AG09309 (cell line): ENCODE measurements around the gene LMX1A.

Source experiments
- DNase-seq: peaks from one replicate; pipeline ENCODE4 v3.0.0-alpha.2; 2010; ENCODE audit warnings: low read depth
- H3K4me3 ChIP-seq: 2 replicates; pipeline ENCODE4 v1.5.1; 2011; ENCODE audit warnings: mild to moderate bottlenecking, low read depth, low read length, moderate library complexity; ENCODE audit not compliant: control insufficient read depth
- CTCF ChIP-seq: IDR thresholded peaks from 2 replicates; pipeline ENCODE4 v1.5.1; 2011; ENCODE audit warnings: mild to moderate bottlenecking, low read depth, low read length, inconsistent platforms; ENCODE audit not compliant: insufficient read depth, control insufficient read depth; ENCODE audit errors: missing control alignments

LMX1A gene

GRCh38 chr1:165152727-165153126 is 203.8 kb downstream of the LMX1A start:
- no peak overlapping the region for H3K4me3 ChIP-seq
- no peak for TF ChIP-seq CTCF
- no peak for DNase-seq

- no peak overlapping the region for H3K4me3 ChIP-seq
- TF ChIP-seq CTCF, result no peak
- no peak for DNase-seq
Measured at GRCh38 chr1:165152109-165152508, 204.4 kb downstream of the LMX1A start.
